HepG2 (cell line): Measurements from ENCODE around the gene PRR14. TPM values are rescaled to one million over a fixed set of nuclear protein-coding genes. Genes with fewer than 3 reads are reported as not detected.

Experiments used
- AKAP8 ChIP-seq: sonication (generic); formaldehyde crosslinking; IDR thresholded peaks from 2 replicates; pipeline ENCODE4 v1.5.1; 2020; ENCODE audit warnings: mild to moderate bottlenecking, missing genetic modification reagents
- MEF2D ChIP-seq: sonication (generic); formaldehyde crosslinking; IDR thresholded peaks from 2 replicates; pipeline ENCODE4 v1.5.1; 2020; ENCODE audit warnings: mild to moderate bottlenecking, missing genetic modification reagents
- MTA1 ChIP-seq: sonication (generic); formaldehyde crosslinking; IDR thresholded peaks from 2 replicates; pipeline ENCODE4 v1.4.0; 2020; ENCODE audit warnings: missing genetic modification reagents, mild to moderate bottlenecking, borderline replicate concordance
- PCBP1 ChIP-seq: fragments of 200-400 bp; formaldehyde crosslinking; IDR thresholded peaks from 2 replicates; pipeline ENCODE4 v1.6.1; 2017; ENCODE audit warnings: mild to moderate bottlenecking, low read depth, low read length, borderline replicate concordance
- RNF2 ChIP-seq: fragments of 450-650 bp; conservative IDR thresholded peaks from 2 replicates; pipeline ENCODE4 v1.6.1; 2016; ENCODE audit warnings: low read depth
- TEAD2 ChIP-seq: sonication (generic); formaldehyde crosslinking; IDR thresholded peaks from 2 replicates; pipeline ENCODE4 v1.9.0; 2021; ENCODE audit warnings: missing genetic modification reagents
- ZNF580 ChIP-seq: IDR thresholded peaks from 2 replicates; pipeline ENCODE4 v1.6.1; 2016; ENCODE audit warnings: low read depth, borderline replicate concordance
- ZNF605 ChIP-seq: sonication (generic); formaldehyde crosslinking; IDR thresholded peaks from 2 replicates; pipeline ENCODE4 v1.8.0; 2022; ENCODE audit warnings: mild to moderate bottlenecking, missing genetic modification reagents
- polyA plus RNA-seq, 8 experiments: library from polyadenylated mRNA; depleted of rRNA in 3 of 8; stranded (reverse) in 7 of 8; unstranded in 1 of 8; fragments of >200 nt; fragmentation: Illumina TruSeq in 4 of 8; extraction: Trizol in 4 of 8; gene quantifications; 2 replicates each; pipeline versions ENCODE4 v1.2.1 to v1.2.3, GENCODE V29; 2011 to 2016; ENCODE audit warnings: low read depth in 4 of 8, missing spikeins in 1 of 8, mixed read lengths in 1 of 8; ENCODE audit not compliant: insufficient read depth in 1 of 8
- total RNA-seq, 5 experiments: library from RNA; depleted of rRNA; stranded (reverse); fragments of >200 nt; fragmentation: Illumina TruSeq; extraction: Trizol; gene quantifications; 2 replicates each; pipeline ENCODE4 v1.2.3, GENCODE V29; 2016; ENCODE audit warnings: low read depth in 1 of 5
- TF ChIP-seq, protein P1 (sequence below): sonication (generic); formaldehyde crosslinking; IDR thresholded peaks from 2 replicates; pipeline ENCODE4 v1.4.0; 2020; ENCODE audit warnings: mild to moderate bottlenecking, missing genetic modification reagents

PRR14 gene
- total and polyA plus RNA-seq, 2 of the 13 experiments (the other 11 are each of a cell fraction or from before 2014, with no cell fraction given): 8.4 to 11.0 TPM

GRCh38 chr16:30665155-30665829, 14.5 kb downstream of the PRR14 start (continued):
- TF ChIP-seq, protein P1, sequence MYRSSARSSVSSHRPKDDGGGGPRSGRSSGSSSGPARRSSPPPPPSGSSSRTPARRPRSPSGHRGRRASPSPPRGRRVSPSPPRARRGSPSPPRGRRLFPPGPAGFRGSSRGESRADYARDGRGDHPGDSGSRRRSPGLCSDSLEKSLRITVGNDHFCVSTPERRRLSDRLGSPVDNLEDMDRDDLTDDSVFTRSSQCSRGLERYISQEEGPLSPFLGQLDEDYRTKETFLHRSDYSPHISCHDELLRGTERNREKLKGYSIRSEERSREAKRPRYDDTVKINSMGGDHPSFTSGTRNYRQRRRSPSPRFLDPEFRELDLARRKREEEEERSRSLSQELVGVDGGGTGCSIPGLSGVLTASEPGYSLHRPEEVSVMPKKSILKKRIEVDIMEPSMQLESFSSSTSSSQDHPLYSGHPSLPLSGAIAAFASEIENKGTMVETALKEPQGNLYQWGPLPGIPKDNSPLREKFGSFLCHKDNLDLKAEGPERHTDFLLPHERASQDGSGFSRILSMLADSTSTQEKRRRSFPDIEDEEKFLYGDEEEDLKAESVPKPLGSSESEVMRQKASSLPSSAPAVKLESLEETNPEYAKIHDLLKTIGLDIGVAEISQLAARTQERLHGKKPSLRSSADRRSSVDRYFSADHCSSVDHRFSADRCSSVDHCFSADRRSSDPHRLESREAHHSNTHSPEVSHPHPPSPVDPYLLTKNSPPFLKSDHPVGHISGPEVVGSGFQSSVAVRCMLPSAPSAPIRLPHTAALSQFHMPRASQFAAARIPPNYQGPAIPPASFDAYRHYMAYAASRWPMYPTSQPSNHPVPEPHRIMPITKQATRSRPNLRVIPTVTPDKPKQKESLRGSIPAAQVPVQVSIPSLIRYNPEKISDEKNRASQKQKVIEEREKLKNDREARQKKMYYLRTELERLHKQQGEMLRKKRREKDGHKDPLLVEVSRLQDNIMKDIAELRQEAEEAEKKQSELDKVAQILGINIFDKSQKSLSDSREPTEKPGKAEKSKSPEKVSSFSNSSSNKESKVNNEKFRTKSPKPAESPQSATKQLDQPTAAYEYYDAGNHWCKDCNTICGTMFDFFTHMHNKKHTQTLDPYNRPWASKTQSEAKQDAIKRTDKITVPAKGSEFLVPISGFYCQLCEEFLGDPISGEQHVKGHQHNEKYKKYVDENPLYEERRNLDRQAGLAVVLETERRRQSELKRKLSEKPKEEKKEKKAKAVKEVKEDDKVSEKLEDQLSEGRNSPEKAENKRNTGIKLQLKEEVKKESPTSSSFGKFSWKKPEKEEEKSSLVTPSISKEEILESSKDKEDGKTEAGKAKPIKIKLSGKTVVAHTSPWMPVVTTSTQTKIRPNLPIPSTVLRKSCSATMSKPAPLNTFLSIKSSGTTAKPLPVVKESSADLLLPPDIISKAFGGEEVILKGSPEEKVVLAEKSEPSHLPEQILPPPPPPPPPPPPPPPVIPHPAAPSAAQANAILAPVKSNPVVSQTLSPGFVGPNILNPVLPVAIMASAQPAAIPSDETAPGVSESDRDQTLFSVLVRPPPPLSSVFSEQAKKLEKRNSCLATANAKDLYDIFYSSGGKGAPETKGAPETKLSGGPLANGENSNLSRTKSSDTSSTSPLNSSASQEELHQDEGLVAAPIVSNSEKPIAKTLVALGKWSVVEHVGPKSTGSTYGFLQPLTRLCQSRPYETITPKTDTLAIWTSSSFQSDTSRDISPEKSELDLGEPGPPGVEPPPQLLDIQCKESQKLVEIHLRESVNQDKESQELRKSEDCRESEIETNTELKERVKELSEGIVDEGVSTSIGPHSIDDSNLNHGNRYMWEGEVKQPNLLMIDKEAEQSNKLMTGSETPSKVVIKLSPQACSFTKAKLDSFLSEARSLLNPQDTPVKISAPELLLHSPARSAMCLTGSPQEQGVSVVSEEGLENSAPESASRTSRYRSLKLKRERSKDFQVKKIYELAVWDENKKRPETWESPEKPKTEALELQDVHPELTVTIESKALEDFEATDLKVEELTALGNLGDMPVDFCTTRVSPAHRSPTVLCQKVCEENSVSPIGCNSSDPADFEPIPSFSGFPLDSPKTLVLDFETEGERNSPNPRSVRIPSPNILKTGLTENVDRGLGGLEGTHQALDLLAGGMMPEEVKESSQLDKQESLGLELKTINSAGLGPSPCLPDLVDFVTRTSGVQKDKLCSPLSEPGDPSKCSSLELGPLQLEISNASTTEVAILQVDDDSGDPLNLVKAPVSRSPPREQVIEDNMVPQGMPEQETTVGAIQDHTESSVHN (CRISPR knock-in tag): no peak
- TF ChIP-seq TEAD2 (CRISPR knock-in tag) (no peak), MEF2D (CRISPR knock-in tag) (no peak), ZNF580 (no peak), RNF2 (no peak), AKAP8 (CRISPR knock-in tag) (no peak), ZNF605 (CRISPR knock-in tag) (no peak), MTA1 (CRISPR knock-in tag) (no peak), PCBP1 (0 out of 2 replicates have a peak, but pooled peaks have one; percentile 69)
